ENCODE data around the gene OR4Q2. TPM values are rescaled to one million over a fixed set of nuclear protein-coding genes. Genes with fewer than 3 reads are reported as not detected.

Gene OR4Q2
- total RNA-seq, 1 donor from 2014 or later, result not detected

- Mint-ChIP-seq H3K4me3 (ENCODE audit: unreplicated experiment) (no peak overlapping the region), H3K27ac (ENCODE audit: unreplicated experiment) (no peak overlapping the region), H3K4me1 (ENCODE audit: low read depth) (no peaks in the 10 kb centered on the region), H3K9me3 (ENCODE audit: low read depth) (peaks cover 43% of the 10 kb centered on the region), H3K27me3 (ENCODE audit: low read depth) (no peaks in the 10 kb centered on the region), H3K36me3 (ENCODE audit: low read depth) (no peaks in the 10 kb centered on the region)
- no peak for DNase-seq (ENCODE audit: low spot score)
- TF ChIP-seq CTCF (IDR thresholded peaks at IDR 0.05), result no peak
Measured at GRCh38 chr14:20044243-20044642, 42.3 kb downstream of the OR4Q2 start.

GRCh38 chr14:20048202-20048601 is 46.2 kb downstream of the OR4Q2 start:
- no peak for DNase-seq (ENCODE audit: low spot score)
- no peak overlapping the region for H3K4me3 Mint-ChIP-seq (ENCODE audit: unreplicated experiment)
- H3K36me3 Mint-ChIP-seq (ENCODE audit: low read depth), result no peaks in the 10 kb centered on the region
- no peak overlapping the region for H3K27ac Mint-ChIP-seq (ENCODE audit: unreplicated experiment)
- no peaks in the 10 kb centered on the region for H3K4me1 Mint-ChIP-seq (ENCODE audit: low read depth)
- peaks cover 45% of the 10 kb centered on the region for H3K9me3 Mint-ChIP-seq (ENCODE audit: low read depth)
- no peaks in the 10 kb centered on the region for H3K27me3 Mint-ChIP-seq (ENCODE audit: low read depth)
- no peak for TF ChIP-seq CTCF (IDR thresholded peaks at IDR 0.05)

Other genes starting within 250 kb of the OR4Q2 start
- not detected in 3 replicates for gene OR4M1, start 228.7 kb upstream of the OR4Q2 start, total RNA-seq
- gene OR4N2, start 198.4 kb upstream of the OR4Q2 start, total RNA-seq, result not detected in 3 replicates
- not detected in 3 replicates for gene OR4K2, start 127.0 kb upstream of the OR4Q2 start, total RNA-seq
- not detected in 3 replicates for gene OR4K5, start 81.6 kb upstream of the OR4Q2 start, total RNA-seq
- gene OR4K1, start 71.2 kb upstream of the OR4Q2 start, total RNA-seq, result not detected in 3 replicates
- gene OR4K15, start 26.6 kb upstream of the OR4Q2 start, total RNA-seq, result not detected in 3 replicates
- gene OR4K14, start 17.1 kb downstream of the OR4Q2 start, total RNA-seq, result not detected in 3 replicates
- not detected in 3 replicates for gene OR4K13, start 33.9 kb downstream of the OR4Q2 start, total RNA-seq
- not detected in 3 replicates for gene OR4L1, start 57.9 kb downstream of the OR4Q2 start, total RNA-seq
- gene OR4K17, start 108.6 kb downstream of the OR4Q2 start, total RNA-seq, result not detected in 3 replicates
- not detected in 3 replicates for gene OR4N5, start 136.7 kb downstream of the OR4Q2 start, total RNA-seq
- gene OR11G2, start 188.7 kb downstream of the OR4Q2 start, total RNA-seq, result not detected in 3 replicates
- not detected in 3 replicates for gene OR11H6, start 221.5 kb downstream of the OR4Q2 start, total RNA-seq
- gene OR11H7, start 226.8 kb downstream of the OR4Q2 start, total RNA-seq, result not detected in 3 replicates
- not detected in 3 replicates for gene OR11H4, start 237.1 kb downstream of the OR4Q2 start, total RNA-seq

Measured in chondrocyte (in vitro differentiated cells).